Measurements from ENCODE around the gene PRRC2B.
"Not testable (repeated sequence)": the region's sequence is repeated elsewhere in the genome, so short reads cannot be mapped to it uniquely, and the experiment has no call there.

PRRC2B gene

GRCh38 chr9:131469951-131470350, 76.1 kb downstream of the PRRC2B start:
- DNase-seq (ENCODE audit: low read depth, low spot score): no peak

GRCh38 chr9:131470581-131470991, 76.7 kb downstream of the PRRC2B start:
- no peak for DNase-seq (ENCODE audit: low read depth, low spot score)

GRCh38 chr9:131472085-131472484, 78.2 kb downstream of the PRRC2B start:
- DNase-seq (ENCODE audit: low read depth, low spot score): not testable (repeated sequence)

GRCh38 chr9:131473198-131473885, 79.5 kb downstream of the PRRC2B start:
- no peak for DNase-seq (ENCODE audit: low read depth, low spot score)

- no peak for DNase-seq (ENCODE audit: low read depth, low spot score)
Observed at GRCh38 chr9:131473891-131474290, 80.0 kb downstream of the PRRC2B start.

GRCh38 chr9:131474711-131475110, 80.8 kb downstream of the PRRC2B start:
- no peak for DNase-seq (ENCODE audit: low read depth, low spot score)

- no peak for DNase-seq (ENCODE audit: low read depth, low spot score)
Observed at GRCh38 chr9:131475111-131475955, 81.4 kb downstream of the PRRC2B start.

GRCh38 chr9:131475956-131476776, 82.3 kb downstream of the PRRC2B start:
- no peak for DNase-seq (ENCODE audit: low read depth, low spot score)

- no peak for DNase-seq (ENCODE audit: low read depth, low spot score)
Observed at GRCh38 chr9:131476777-131477345, 83.0 kb downstream of the PRRC2B start.

GRCh38 chr9:131477367-131477766, 83.5 kb downstream of the PRRC2B start:
- DNase-seq (ENCODE audit: low read depth, low spot score): no peak

GRCh38 chr9:131477816-131478419, 84.0 kb downstream of the PRRC2B start:
- DNase-seq (ENCODE audit: low read depth, low spot score): no peak

GRCh38 chr9:131478421-131478868, 84.6 kb downstream of the PRRC2B start:
- peak; percentile 25 for DNase-seq (ENCODE audit: low read depth, low spot score)

- no peak for DNase-seq (ENCODE audit: low read depth, low spot score)
Observed at GRCh38 chr9:131478911-131479310, 85.0 kb downstream of the PRRC2B start.

- DNase-seq (ENCODE audit: low read depth, low spot score): no peak
Observed at GRCh38 chr9:131480258-131480657, 86.4 kb downstream of the PRRC2B start.

- no peak for DNase-seq (ENCODE audit: low read depth, low spot score)
Observed at GRCh38 chr9:131481441-131482342, 87.8 kb downstream of the PRRC2B start.

GRCh38 chr9:131482343-131483006, 88.6 kb downstream of the PRRC2B start:
- no peak for DNase-seq (ENCODE audit: low read depth, low spot score)

GRCh38 chr9:131483319-131484050, 89.6 kb downstream of the PRRC2B start:
- no peak for DNase-seq (ENCODE audit: low read depth, low spot score)

- DNase-seq (ENCODE audit: low read depth, low spot score): no peak
Observed at GRCh38 chr9:131484051-131484445, 90.2 kb downstream of the PRRC2B start.
